Endothelial cell of umbilical vein (primary cell): ENCODE results near the gene FAM219B.

Experiments used
- POLR2A ChIP-seq: IDR thresholded peaks from 2 replicates; pipeline ENCODE4 v1.6.1; 2012; ENCODE audit warnings: low read depth, mild to moderate bottlenecking, control low read depth, low read length
- POLR2AphosphoS5 ChIP-seq: IDR thresholded peaks from 2 replicates; pipeline ENCODE4 v1.6.1; 2012; ENCODE audit warnings: low read depth, mild to moderate bottlenecking, control low read depth, low read length, moderate library complexity; ENCODE audit not compliant: insufficient read depth
- TF ChIP-seq, protein P1 (sequence below), 2 donors: IDR thresholded peaks; 1 replicate in 1 of 2; 2 replicates in 1 of 2; pipeline ENCODE4 v1.5.1; 2011; ENCODE audit warnings: low read length in 2 of 2, mild to moderate bottlenecking in 2 of 2, moderate library complexity in 2 of 2, control low read depth in 1 of 2, inconsistent platforms in 1 of 2, low read depth in 1 of 2; ENCODE audit not compliant: insufficient read depth in 1 of 2; ENCODE audit errors: extremely low read depth in 1 of 2
- TF ChIP-seq, protein P2 (sequence below): IDR thresholded peaks from 2 replicates; pipeline ENCODE4 v1.6.1; 2011; ENCODE audit not compliant: insufficient read depth, insufficient read length

DNA sequence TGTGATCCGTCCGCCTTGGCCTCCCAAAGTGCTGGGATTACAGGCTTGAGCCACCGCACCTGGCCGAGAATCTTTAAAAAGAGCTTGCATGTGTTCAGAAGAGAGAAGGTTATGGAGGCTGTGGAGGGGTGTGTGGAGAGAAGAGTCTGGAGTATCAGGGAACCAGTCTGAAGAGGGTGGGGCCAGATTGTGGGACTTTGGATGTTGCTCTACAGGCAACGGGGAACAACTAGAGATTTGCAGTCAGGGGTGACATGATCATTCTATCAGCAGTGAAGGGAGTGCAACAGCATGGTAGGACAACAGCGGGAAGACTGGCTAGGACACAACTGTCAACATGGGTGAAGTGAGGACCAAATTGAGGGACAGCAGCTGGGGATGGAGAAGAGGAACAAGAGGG lies 42.4 kb downstream of the FAM219B start:
- TF ChIP-seq, protein P1, sequence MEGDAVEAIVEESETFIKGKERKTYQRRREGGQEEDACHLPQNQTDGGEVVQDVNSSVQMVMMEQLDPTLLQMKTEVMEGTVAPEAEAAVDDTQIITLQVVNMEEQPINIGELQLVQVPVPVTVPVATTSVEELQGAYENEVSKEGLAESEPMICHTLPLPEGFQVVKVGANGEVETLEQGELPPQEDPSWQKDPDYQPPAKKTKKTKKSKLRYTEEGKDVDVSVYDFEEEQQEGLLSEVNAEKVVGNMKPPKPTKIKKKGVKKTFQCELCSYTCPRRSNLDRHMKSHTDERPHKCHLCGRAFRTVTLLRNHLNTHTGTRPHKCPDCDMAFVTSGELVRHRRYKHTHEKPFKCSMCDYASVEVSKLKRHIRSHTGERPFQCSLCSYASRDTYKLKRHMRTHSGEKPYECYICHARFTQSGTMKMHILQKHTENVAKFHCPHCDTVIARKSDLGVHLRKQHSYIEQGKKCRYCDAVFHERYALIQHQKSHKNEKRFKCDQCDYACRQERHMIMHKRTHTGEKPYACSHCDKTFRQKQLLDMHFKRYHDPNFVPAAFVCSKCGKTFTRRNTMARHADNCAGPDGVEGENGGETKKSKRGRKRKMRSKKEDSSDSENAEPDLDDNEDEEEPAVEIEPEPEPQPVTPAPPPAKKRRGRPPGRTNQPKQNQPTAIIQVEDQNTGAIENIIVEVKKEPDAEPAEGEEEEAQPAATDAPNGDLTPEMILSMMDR (IDR thresholded peaks at IDR 0.05; ENCODE audit: extremely low read depth in 1 of 2, insufficient read depth in 1 of 2, low read depth in 1 of 2, low read length in 2 of 2): no peak
- TF ChIP-seq, protein P2, sequence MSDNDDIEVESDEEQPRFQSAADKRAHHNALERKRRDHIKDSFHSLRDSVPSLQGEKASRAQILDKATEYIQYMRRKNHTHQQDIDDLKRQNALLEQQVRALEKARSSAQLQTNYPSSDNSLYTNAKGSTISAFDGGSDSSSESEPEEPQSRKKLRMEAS: no peak
- TF ChIP-seq POLR2A: no peak
- TF ChIP-seq POLR2AphosphoS5: no peak
